ENCODE data around the gene ADRA2B. TPM values are rescaled to one million over a fixed set of nuclear protein-coding genes. Genes with fewer than 3 reads are reported as not detected.

Gene ADRA2B
- polyA plus RNA-seq, 2 of the 4 experiments (the other 2 are of a cell fraction), result 0.03 to 0.05 TPM

- DNase-seq (ENCODE audit: low read depth in 1 of 2, low spot score in 1 of 2), result no peak
- ATAC-seq, result no peak
- no peak overlapping the region for H3K4me3 ChIP-seq
- no peak overlapping the region for H3K4me2 ChIP-seq
- H3K4me1 ChIP-seq, result no peaks in the 10 kb centered on the region
- CTCF ChIA-PET, result interaction anchor here (1.6 to 1.9 kb wide), 3 partner anchors 9 to 107 kb away, joined by 8 to 17 read pairs (median 8); partner anchors contain the start of genes ADRA2B and ASTL
- WGBS (ENCODE audit: missing lambda C conversion rate), result 33% methylated on average over 13 of the region's 16 CpGs
- TF ChIP-seq, protein P1, sequence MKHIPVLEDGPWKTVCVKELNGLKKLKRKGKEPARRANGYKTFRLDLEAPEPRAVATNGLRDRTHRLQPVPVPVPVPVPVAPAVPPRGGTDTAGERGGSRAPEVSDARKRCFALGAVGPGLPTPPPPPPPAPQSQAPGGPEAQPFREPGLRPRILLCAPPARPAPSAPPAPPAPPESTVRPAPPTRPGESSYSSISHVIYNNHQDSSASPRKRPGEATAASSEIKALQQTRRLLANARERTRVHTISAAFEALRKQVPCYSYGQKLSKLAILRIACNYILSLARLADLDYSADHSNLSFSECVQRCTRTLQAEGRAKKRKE (CRISPR knock-in tag; IDR thresholded peaks at IDR 0.05; ENCODE audit: low read depth), result no peak
- TF ChIP-seq PHF8 (IDR thresholded peaks at IDR 0.05; ENCODE audit: borderline replicate concordance, low read depth) (no peak), EP300 (IDR thresholded peaks at IDR 0.05) (no peak)
- no peaks in the 10 kb centered on the region for H3K9me3 ChIP-seq
- no peak for FAIRE-seq
- no peak overlapping the region for H3K27ac ChIP-seq
- POLR2A ChIA-PET, result no interaction called here
These were observed 13.3 kb upstream of the ADRA2B start for GRCh38 chr2:96129528-96130120.

GRCh38 chr2:96128456-96128855 is 12.1 kb upstream of the ADRA2B start:
- DNase-seq (ENCODE audit: low read depth in 1 of 2, low spot score in 1 of 2) (no peak), FAIRE-seq (no peak), ATAC-seq (no peak)
- CTCF ChIA-PET, result interaction anchor here (2.8 kb wide), 1 partner anchor 12 kb away, joined by 14 read pairs; the partner anchor contains the start of gene ADRA2B
- no peaks in the 10 kb centered on the region for H3K4me1 ChIP-seq
- 69% methylated on average over 6 of the region's 6 CpGs for WGBS (ENCODE audit: missing lambda C conversion rate)
- no peaks in the 10 kb centered on the region for H3K9me3 ChIP-seq
- no peak overlapping the region for H3K4me3 ChIP-seq
- H3K4me2 ChIP-seq, result no peak overlapping the region
- POLR2A ChIA-PET, result no interaction called here
- TF ChIP-seq KDM5A (IDR thresholded peaks at IDR 0.05) (no peak), ZC3H11A (IDR thresholded peaks at IDR 0.05) (no peak), EHMT2 (IDR thresholded peaks at IDR 0.05; ENCODE audit: low read depth) (no peak), MAZ (IDR thresholded peaks at IDR 0.05; ENCODE audit: borderline replicate concordance, low read depth, low read length) (no peak), ZFP36 (IDR thresholded peaks at IDR 0.05; ENCODE audit: borderline replicate concordance, partially characterized antibody) (no peak), NPAS2 (CRISPR knock-in tag; IDR thresholded peaks at IDR 0.05; ENCODE audit: borderline replicate concordance) (no peak), POLR2AphosphoS2 (conservative IDR thresholded peaks at IDR 0.05; ENCODE audit: low read length) (no peak), GATA3 (IDR thresholded peaks at IDR 0.05; ENCODE audit: borderline replicate concordance) (no peak), MYC (IDR thresholded peaks at IDR 0.05; ENCODE audit: borderline replicate concordance, low read length) (no peak), FOXS1 (CRISPR knock-in tag; IDR thresholded peaks at IDR 0.05) (no peak), SREBF2 (IDR thresholded peaks at IDR 0.05) (no peak), KDM1A (IDR thresholded peaks at IDR 0.05; ENCODE audit: low read depth) (no peak), PHF8 (IDR thresholded peaks at IDR 0.05; ENCODE audit: borderline replicate concordance, low read depth) (no peak), FOSB (CRISPR knock-in tag; IDR thresholded peaks at IDR 0.05) (no peak), EP300 (IDR thresholded peaks at IDR 0.05) (no peak), RNF2 (IDR thresholded peaks at IDR 0.05; ENCODE audit: borderline replicate concordance, low read depth) (no peak), ESRRA (IDR thresholded peaks at IDR 0.05; ENCODE audit: borderline replicate concordance, low read length) (no peak), MAFK (IDR thresholded peaks at IDR 0.05; ENCODE audit: partially characterized antibody) (no peak)
- TF ChIP-seq, protein P2, sequence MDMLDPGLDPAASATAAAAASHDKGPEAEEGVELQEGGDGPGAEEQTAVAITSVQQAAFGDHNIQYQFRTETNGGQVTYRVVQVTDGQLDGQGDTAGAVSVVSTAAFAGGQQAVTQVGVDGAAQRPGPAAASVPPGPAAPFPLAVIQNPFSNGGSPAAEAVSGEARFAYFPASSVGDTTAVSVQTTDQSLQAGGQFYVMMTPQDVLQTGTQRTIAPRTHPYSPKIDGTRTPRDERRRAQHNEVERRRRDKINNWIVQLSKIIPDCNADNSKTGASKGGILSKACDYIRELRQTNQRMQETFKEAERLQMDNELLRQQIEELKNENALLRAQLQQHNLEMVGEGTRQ (IDR thresholded peaks at IDR 0.05), result no peak
- TF ChIP-seq, protein P1 (CRISPR knock-in tag; IDR thresholded peaks at IDR 0.05; ENCODE audit: low read depth), result no peak
- no peak overlapping the region for H3K27ac ChIP-seq
